HUES48 (cell line): ENCODE measurements around the gene CCL27.
A peak's percentile ranks its signal among the peaks of the same experiment; 100 is the strongest.

Experiments used
- H3K27ac ChIP-seq: one replicate; pipeline ENCODE4 v1.7.0; 2013; ENCODE audit warnings: low read depth, low read length, inconsistent platforms
- H3K27me3 ChIP-seq: 2 replicates; pipeline ENCODE4 v1.6.1; 2013; ENCODE audit warnings: mild to moderate bottlenecking, low read length; ENCODE audit not compliant: control insufficient read depth, insufficient read depth
- H3K36me3 ChIP-seq: 2 replicates; pipeline ENCODE4 v1.6.1; 2013; ENCODE audit warnings: low read length; ENCODE audit not compliant: control insufficient read depth, insufficient read depth
- H3K4me1 ChIP-seq: 2 replicates; pipeline ENCODE4 v1.6.1; 2013; ENCODE audit warnings: mild to moderate bottlenecking, low read length; ENCODE audit not compliant: control insufficient read depth, insufficient read depth
- H3K4me3 ChIP-seq: 2 replicates; pipeline ENCODE4 v1.5.1; 2013; ENCODE audit warnings: mild to moderate bottlenecking, low read depth, low read length
- H3K9ac ChIP-seq: 2 replicates; pipeline ENCODE4 v1.6.1; 2013; ENCODE audit warnings: mild to moderate bottlenecking, low read depth, low read length, moderate library complexity
- H3K9me3 ChIP-seq: 2 replicates; pipeline ENCODE4 v1.6.1; 2013; ENCODE audit warnings: low read length; ENCODE audit not compliant: control insufficient read depth, insufficient read depth

CCL27 gene

DNA sequence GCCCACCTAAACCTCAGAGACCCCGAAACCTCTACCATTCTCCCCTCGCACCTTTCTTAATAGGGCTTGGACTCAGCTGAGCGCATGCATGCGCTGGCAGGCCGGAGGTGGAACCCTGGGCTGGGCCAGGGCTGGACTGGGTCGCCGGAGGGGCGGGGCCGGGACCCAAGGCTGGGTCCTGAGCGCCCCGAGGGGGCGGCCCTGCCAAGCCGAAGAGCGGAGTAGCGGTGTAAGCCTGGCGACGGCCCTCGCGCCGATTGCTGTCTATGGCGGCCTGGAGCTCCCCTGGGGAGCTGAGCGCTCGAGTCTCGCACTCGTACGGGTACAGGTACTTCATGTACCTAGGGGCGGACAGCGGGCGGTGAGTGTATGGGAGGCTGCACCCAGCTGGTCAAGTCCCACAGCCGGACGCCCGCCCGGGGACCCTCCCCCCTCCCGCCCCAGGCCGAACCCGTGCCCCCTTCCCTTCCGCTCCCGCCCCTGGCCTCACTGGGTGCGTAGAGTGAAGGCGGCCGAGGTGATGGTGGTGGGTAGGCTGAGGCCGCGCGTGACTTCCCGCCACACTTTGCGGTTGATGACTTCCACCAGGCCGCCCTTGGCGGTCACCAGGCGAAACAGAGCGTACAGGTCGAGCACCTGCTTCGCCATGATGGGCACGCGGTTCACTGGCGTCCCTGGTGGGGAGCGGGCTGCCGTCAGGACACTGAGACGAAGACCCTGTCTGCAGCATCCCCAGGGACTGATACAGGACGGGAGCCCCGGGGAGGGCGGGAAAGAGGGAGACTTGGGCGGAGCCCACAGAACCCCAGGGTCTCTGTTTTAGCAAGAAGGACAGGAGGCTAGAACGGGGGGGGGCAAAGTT is 38.9 kb downstream of the CCL27 start:
- H3K9me3 ChIP-seq = no peaks in the 10 kb centered on the region
- H3K36me3 ChIP-seq = no peaks in the 10 kb centered on the region
- no peak overlapping the region for H3K9ac ChIP-seq
- H3K27me3 ChIP-seq = peaks cover 66% of the 10 kb centered on the region
- H3K4me3 ChIP-seq = no peak overlapping the region
- H3K4me1 ChIP-seq = peaks cover 3% of the 10 kb centered on the region; the same call in 1 of the 2 replicates
- no peak overlapping the region for H3K27ac ChIP-seq

DNA sequence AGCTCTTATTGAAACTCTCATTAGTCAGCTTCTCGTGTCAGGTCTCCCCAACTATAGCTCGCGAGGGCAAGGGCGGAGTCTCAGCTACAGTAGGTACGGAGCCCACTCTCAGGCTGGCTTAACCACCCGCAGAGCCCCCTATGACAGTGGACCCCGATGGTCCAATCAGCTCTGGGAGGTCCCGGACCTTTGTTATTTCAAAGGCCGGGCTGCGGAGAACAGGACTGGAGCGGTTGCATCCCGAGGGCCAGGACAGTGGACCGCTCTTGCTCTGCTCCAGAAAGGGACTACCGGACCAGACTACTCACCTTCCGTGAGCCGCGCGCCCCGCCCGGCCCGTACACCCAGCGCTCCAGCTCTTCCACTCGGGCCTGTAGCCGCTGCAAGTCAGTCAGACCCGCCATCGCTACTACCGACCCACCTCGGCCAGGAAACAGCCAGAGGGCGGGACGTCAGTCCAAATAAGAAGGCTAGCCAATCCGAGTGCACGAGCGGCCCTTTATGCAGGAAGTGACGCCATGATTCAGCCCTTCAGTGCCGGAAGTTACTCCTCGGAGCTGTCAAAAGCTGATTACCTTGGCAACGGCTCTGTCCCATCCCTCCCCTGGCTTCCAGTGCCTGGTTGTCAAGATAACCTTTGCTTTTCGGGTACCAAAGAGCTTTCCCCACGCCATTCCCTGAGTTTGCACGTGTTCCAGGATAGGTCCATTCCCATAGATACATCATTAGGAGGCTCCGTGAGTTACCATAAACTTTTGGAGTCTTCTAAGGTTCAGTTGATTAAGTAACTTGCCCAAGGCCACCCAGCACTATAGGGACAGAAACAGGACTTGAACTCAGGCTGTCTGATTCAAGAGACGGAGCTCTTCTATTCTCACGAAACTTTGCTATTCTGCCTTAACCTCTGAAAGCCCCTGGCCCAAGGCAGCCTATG is 42.1 kb downstream of the CCL27 start, which contains the start of gene DCTN3:
DCTN3 (minus strand) TSS at position 435 of the 934 bp plus-strand sequence; CDS start at position 404, 31 bp downstream.
- H3K36me3 ChIP-seq = 0 out of 2 replicates have a peak, but pooled peaks cover 4% of the 10 kb centered on the region
- H3K4me1 ChIP-seq = no peaks in the 10 kb centered on the region; the same call in 1 of the 2 replicates
- H3K4me3 ChIP-seq = peak within 1 kb of the TSS; percentile 66
- no peaks in the 10 kb centered on the region for H3K9me3 ChIP-seq
- no peak within 1 kb of the TSS; the same call in 1 of the 2 replicates for H3K9ac ChIP-seq
- peaks cover 33% of the 10 kb centered on the region for H3K27me3 ChIP-seq
- no peak within 1 kb of the TSS for H3K27ac ChIP-seq

DNA sequence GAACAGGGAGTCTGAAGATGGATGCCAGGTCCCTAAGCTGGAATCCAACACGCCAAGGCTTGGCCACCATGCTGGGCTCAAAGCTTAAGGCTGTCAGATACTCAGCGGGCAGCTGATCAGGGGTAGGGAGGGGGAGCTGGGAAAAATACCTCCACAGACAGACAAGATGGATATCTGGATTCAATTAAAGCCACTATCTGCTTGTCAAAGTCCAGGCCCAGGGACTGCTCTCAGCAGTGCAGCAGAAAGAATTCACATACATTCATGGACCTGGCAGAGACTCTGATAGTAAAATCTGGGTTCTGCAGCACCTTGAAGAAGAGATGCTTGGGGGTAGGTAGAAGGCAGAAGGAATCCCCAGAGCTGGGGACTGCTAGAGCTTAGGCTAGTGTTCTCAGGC is 47.3 kb downstream of the CCL27 start:
- H3K27ac ChIP-seq = no peak overlapping the region
- peaks cover 8% of the 10 kb centered on the region; the same call in 1 of the 2 replicates for H3K4me1 ChIP-seq
- no peaks in the 10 kb centered on the region for H3K9me3 ChIP-seq
- H3K9ac ChIP-seq = no peak overlapping the region
- no peaks in the 10 kb centered on the region; the same call in none of the 2 replicates for H3K27me3 ChIP-seq
- H3K36me3 ChIP-seq = 0 out of 2 replicates have a peak, but pooled peaks cover 4% of the 10 kb centered on the region
- H3K4me3 ChIP-seq = no peak overlapping the region

DNA sequence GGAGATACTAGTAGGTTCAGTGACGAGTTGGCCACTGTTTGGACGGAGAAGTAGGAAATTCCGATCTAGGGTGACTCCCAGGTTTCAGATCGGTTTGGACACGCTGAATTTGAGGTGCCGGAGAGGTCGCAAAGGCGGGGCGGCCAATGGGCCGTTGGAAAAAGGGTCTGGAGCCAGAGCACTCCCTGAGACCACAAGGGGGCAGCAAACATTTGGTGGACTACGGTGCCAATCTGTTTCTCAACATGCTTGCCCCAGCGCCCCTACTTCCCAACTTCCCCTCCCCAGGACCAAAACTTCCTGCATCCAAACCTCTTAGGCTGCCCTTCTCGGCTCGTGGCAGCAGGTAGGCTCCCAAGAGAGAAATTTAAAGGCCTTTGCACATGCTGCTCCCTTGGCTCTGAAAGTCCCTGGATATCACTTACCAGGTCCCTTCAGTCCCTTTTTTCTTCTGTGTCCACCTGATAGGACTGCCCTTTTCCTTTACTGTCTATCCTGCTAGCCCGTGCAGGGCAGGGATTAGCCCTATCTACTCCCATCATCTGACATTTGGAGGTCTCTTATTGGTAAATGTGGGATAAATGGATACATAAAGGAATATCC is 49.6 kb downstream of the CCL27 start:
- Histone ChIP-seq H3K27ac (no peak overlapping the region), H3K4me3 (peak overlapping the region; percentile 94), H3K9ac (no peak overlapping the region)

More for the DNA sequence above, 49.6 kb downstream of the CCL27 start:
- peaks cover 8% of the 10 kb centered on the region; the same call in 1 of the 2 replicates for H3K4me1 ChIP-seq
- H3K9me3 ChIP-seq = no peaks in the 10 kb centered on the region
- 0 out of 2 replicates have a peak, but pooled peaks cover 4% of the 10 kb centered on the region for H3K36me3 ChIP-seq
- no peaks in the 10 kb centered on the region; the same call in none of the 2 replicates for H3K27me3 ChIP-seq
